PC-9 (cell line): ENCODE measurements around the gene UAP1L1.

Experiments
- CTCF ChIP-seq: fragments of 200-600 bp; sonication (generic); conservative IDR thresholded peaks from 2 replicates; pipeline ENCODE4 v1.6.1; 2017; ENCODE audit warnings: mixed run types, antibody characterized with exemption, mild to moderate bottlenecking, moderate library complexity
- EZH2 ChIP-seq: fragments of 200-600 bp; sonication (generic); IDR thresholded peaks from 2 replicates; pipeline ENCODE4 v1.8.0; 2017; ENCODE audit warnings: antibody characterized with exemption, low read depth

GRCh38 chr9:137095664-137096517 lies 18.6 kb downstream of the UAP1L1 start:
- no peak for TF ChIP-seq CTCF
- TF ChIP-seq EZH2: no peak
